Tibial nerve (tissue), 4 donors: Measurements from ENCODE around the gene ACTN1.

Experiments
- CTCF ChIP-seq, 5 experiments: fragments of 200-600 bp in 3 of 5; fragments of 450-650 bp in 2 of 5; sonication (generic) in 3 of 5; IDR thresholded peaks; one replicate each; pipeline ENCODE4 v1.5.1; 2016 to 2019; ENCODE audit warnings: antibody characterized with exemption in 5 of 5, mild to moderate bottlenecking in 3 of 5, moderate library complexity in 2 of 5
- EP300 ChIP-seq, 2 donors: sonication (generic); formaldehyde crosslinking; IDR thresholded peaks; one replicate each; pipeline ENCODE4 v1.6.1; 2017; ENCODE audit warnings: antibody characterized with exemption in 2 of 2, mild to moderate bottlenecking in 1 of 2
- POLR2A ChIP-seq, 2 donors: fragments of 450-650 bp; IDR thresholded peaks; one replicate each; pipeline ENCODE4 v1.6.1; 2017; ENCODE audit warnings: antibody characterized with exemption in 2 of 2, mild to moderate bottlenecking in 2 of 2, moderate library complexity in 2 of 2

GRCh38 chr14:68856572-68856971 lies 122.5 kb downstream of the ACTN1 start:
- no peak for TF ChIP-seq CTCF (IDR thresholded peaks at IDR 0.05)
- TF ChIP-seq POLR2A (IDR thresholded peaks at IDR 0.05): no peak
- TF ChIP-seq EP300 (IDR thresholded peaks at IDR 0.05): no peak
